GM12878 (cell line): ENCODE data around the gene TPRX1. TPM values are rescaled to one million over a fixed set of nuclear protein-coding genes. Genes with fewer than 3 reads are reported as not detected.

Source experiments
- CHD1 ChIP-seq: IDR thresholded peaks from 2 replicates; pipeline ENCODE4 v1.6.1; 2012; ENCODE audit warnings: low read depth, low read length, improper control_type of control experiment
- ESRRA ChIP-seq: IDR thresholded peaks from 2 replicates; pipeline ENCODE4 v1.6.1; 2012; ENCODE audit warnings: mild to moderate bottlenecking, low read length, improper control_type of control experiment
- ETV6 ChIP-seq, 2 experiments: fragments of 450-650 bp in 1 of 2; IDR thresholded peaks in 1 of 2; conservative IDR thresholded peaks in 1 of 2; 2 replicates each; pipeline ENCODE4 v1.6.1; 2014; ENCODE audit warnings: antibody characterized with exemption in 1 of 2, borderline replicate concordance in 1 of 2, low read depth in 1 of 2, mild to moderate bottlenecking in 1 of 2, moderate library complexity in 1 of 2
- RAD21 ChIP-seq: IDR thresholded peaks from 2 replicates; pipeline ENCODE4 v1.6.1; 2011; ENCODE audit warnings: mild to moderate bottlenecking, low read depth, low read length, moderate library complexity; ENCODE audit not compliant: insufficient read depth
- polyA plus RNA-seq, 11 experiments: library from polyadenylated mRNA; depleted of rRNA in 4 of 11; unstranded in 6 of 11; stranded (reverse) in 5 of 11; fragments of >200 nt; fragmentation: Nextera tagmentation in 4 of 11; fragmentation: Illumina TruSeq in 1 of 11; extraction: Ambion mirVana in 4 of 11; extraction: Trizol in 1 of 11; gene quantifications; 1 replicate in 1 of 11; 2 replicates in 10 of 11; pipeline versions ENCODE4 v1.2.1 to v1.2.3, GENCODE V29; 2011 to 2016; ENCODE audit warnings: inconsistent platforms in 2 of 11, missing spikeins in 2 of 11, low read depth in 1 of 11
- total RNA-seq, 4 experiments: library from RNA; depleted of rRNA in 3 of 4; stranded (reverse); fragments of >200 nt in 3 of 4; fragmentation: Illumina TruSeq in 1 of 4; extraction: Trizol in 1 of 4; gene quantifications; 2 replicates each; pipeline versions ENCODE4 v1.2.1 to v1.2.3, GENCODE V29; 2013 to 2021
- TF ChIP-seq, protein P1 (sequence below): IDR thresholded peaks from 2 replicates; pipeline ENCODE4 v1.6.1; 2012; ENCODE audit warnings: improper control_type of control experiment, low read depth, low read length; ENCODE audit not compliant: insufficient replicate concordance
- TF ChIP-seq, protein P2 (sequence below): IDR thresholded peaks from 2 replicates; pipeline ENCODE4 v1.6.1; 2011; ENCODE audit warnings: low read depth, low read length, improper control_type of control experiment, borderline replicate concordance

Gene TPRX1
- total and polyA plus RNA-seq, 10 of the 15 experiments (the other 5 are each of a cell fraction or from before 2014, with no cell fraction given), result not detected

DNA sequence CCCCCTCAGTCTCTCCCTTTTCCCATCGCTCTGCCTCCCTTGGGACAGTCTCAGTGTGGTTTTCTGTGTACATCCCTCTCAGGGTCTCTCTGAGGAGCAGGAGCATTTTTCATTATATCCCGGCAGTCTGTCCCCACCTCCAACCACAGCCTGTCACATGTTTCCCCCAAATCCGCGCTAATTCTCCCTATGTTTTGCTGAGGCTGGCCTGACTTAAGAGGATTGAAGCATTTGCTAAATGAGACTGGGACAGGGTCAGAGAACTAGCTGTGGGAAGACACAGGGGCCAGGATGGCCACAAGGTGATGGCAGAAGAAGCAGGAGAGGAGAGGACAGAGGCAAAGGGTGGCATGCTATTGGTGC is 5.5 kb downstream of the TPRX1 start (continued):
- TF ChIP-seq, protein P1, sequence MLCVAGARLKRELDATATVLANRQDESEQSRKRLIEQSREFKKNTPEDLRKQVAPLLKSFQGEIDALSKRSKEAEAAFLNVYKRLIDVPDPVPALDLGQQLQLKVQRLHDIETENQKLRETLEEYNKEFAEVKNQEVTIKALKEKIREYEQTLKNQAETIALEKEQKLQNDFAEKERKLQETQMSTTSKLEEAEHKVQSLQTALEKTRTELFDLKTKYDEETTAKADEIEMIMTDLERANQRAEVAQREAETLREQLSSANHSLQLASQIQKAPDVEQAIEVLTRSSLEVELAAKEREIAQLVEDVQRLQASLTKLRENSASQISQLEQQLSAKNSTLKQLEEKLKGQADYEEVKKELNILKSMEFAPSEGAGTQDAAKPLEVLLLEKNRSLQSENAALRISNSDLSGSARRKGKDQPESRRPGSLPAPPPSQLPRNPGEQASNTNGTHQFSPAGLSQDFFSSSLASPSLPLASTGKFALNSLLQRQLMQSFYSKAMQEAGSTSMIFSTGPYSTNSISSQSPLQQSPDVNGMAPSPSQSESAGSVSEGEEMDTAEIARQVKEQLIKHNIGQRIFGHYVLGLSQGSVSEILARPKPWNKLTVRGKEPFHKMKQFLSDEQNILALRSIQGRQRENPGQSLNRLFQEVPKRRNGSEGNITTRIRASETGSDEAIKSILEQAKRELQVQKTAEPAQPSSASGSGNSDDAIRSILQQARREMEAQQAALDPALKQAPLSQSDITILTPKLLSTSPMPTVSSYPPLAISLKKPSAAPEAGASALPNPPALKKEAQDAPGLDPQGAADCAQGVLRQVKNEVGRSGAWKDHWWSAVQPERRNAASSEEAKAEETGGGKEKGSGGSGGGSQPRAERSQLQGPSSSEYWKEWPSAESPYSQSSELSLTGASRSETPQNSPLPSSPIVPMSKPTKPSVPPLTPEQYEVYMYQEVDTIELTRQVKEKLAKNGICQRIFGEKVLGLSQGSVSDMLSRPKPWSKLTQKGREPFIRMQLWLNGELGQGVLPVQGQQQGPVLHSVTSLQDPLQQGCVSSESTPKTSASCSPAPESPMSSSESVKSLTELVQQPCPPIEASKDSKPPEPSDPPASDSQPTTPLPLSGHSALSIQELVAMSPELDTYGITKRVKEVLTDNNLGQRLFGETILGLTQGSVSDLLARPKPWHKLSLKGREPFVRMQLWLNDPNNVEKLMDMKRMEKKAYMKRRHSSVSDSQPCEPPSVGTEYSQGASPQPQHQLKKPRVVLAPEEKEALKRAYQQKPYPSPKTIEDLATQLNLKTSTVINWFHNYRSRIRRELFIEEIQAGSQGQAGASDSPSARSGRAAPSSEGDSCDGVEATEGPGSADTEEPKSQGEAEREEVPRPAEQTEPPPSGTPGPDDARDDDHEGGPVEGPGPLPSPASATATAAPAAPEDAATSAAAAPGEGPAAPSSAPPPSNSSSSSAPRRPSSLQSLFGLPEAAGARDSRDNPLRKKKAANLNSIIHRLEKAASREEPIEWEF, result no peak
- TF ChIP-seq CHD1 (no peak), ETV6 (conservative IDR thresholded peaks at IDR 0.05 in 1 of 2, IDR thresholded peaks at IDR 0.05 in 1 of 2; ENCODE audit: borderline replicate concordance in 1 of 2, low read depth in 1 of 2) (no peak), RAD21 (no peak), ESRRA (no peak)
- TF ChIP-seq, protein P2, sequence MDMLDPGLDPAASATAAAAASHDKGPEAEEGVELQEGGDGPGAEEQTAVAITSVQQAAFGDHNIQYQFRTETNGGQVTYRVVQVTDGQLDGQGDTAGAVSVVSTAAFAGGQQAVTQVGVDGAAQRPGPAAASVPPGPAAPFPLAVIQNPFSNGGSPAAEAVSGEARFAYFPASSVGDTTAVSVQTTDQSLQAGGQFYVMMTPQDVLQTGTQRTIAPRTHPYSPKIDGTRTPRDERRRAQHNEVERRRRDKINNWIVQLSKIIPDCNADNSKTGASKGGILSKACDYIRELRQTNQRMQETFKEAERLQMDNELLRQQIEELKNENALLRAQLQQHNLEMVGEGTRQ, result no peak
